Suprapubic skin (tissue), 4 donors: ENCODE results near the gene TOR4A. TPM values are rescaled to one million over a fixed set of nuclear protein-coding genes. Genes with fewer than 3 reads are reported as not detected.
A peak's percentile ranks its signal among the peaks of the same experiment; 100 is the strongest.

ENCODE experiments used
- DNase-seq, 2 donors: peaks; one replicate each; pipeline ENCODE4 v3.0.0-alpha.2; 2019; ENCODE audit warnings: low spot score in 2 of 2
- H3K27ac ChIP-seq: fragments of 200-600 bp; sonication (generic); one replicate; pipeline ENCODE4 v1.5.1; 2019
- H3K27me3 ChIP-seq: fragments of 200-600 bp; sonication (generic); one replicate; pipeline ENCODE4 v1.5.1; 2019
- H3K36me3 ChIP-seq: fragments of 200-600 bp; sonication (generic); one replicate; pipeline ENCODE4 v1.5.1; 2019
- H3K4me1 ChIP-seq: fragments of 200-600 bp; sonication (generic); one replicate; pipeline ENCODE4 v1.5.1; 2019
- H3K4me3 ChIP-seq: fragments of 200-600 bp; sonication (generic); one replicate; pipeline ENCODE4 v1.5.1; 2019; ENCODE audit warnings: mild to moderate bottlenecking
- H3K9me3 ChIP-seq: fragments of 200-600 bp; sonication (generic); one replicate; pipeline ENCODE4 v1.5.1; 2019
- EP300 ChIP-seq: sonication (generic); formaldehyde crosslinking; IDR thresholded peaks from one replicate; pipeline ENCODE4 v1.6.1; 2017; ENCODE audit warnings: antibody characterized with exemption
- POLR2A ChIP-seq, 2 donors: fragments of 450-650 bp; IDR thresholded peaks; one replicate each; pipeline ENCODE4 v1.6.1; 2017; ENCODE audit warnings: antibody characterized with exemption in 2 of 2, mild to moderate bottlenecking in 2 of 2, moderate library complexity in 2 of 2
- POLR2AphosphoS5 ChIP-seq, 3 donors: sonication (generic); formaldehyde crosslinking; IDR thresholded peaks; one replicate each; pipeline ENCODE4 v1.6.1; 2017; ENCODE audit warnings: antibody characterized with exemption in 3 of 3
- WGBS: methylation state at CpG from one replicate; pipeline ENCODE4 v1.1.5; 2018; 5-methylcytosine and 5-hydroxymethylcytosine counted together
- total RNA-seq, 4 donors: library from RNA; depleted of rRNA; stranded (reverse); fragments of >200 nt; gene quantifications; one replicate each; pipeline ENCODE4 v1.1.0, GENCODE V29; 2016
- TF ChIP-seq, protein P1 (sequence below), 2 donors: fragments of 200-600 bp in 1 of 2; fragments of 450-650 bp in 1 of 2; sonication (generic) in 1 of 2; IDR thresholded peaks; one replicate each; pipeline ENCODE4 v1.5.1; 2016 to 2019; ENCODE audit warnings: antibody characterized with exemption in 2 of 2, mild to moderate bottlenecking in 1 of 2, moderate library complexity in 1 of 2

TOR4A gene
- total RNA-seq, 4 donors from 2014 or later: 3.5 to 9.2 (median 4.4) TPM

DNA sequence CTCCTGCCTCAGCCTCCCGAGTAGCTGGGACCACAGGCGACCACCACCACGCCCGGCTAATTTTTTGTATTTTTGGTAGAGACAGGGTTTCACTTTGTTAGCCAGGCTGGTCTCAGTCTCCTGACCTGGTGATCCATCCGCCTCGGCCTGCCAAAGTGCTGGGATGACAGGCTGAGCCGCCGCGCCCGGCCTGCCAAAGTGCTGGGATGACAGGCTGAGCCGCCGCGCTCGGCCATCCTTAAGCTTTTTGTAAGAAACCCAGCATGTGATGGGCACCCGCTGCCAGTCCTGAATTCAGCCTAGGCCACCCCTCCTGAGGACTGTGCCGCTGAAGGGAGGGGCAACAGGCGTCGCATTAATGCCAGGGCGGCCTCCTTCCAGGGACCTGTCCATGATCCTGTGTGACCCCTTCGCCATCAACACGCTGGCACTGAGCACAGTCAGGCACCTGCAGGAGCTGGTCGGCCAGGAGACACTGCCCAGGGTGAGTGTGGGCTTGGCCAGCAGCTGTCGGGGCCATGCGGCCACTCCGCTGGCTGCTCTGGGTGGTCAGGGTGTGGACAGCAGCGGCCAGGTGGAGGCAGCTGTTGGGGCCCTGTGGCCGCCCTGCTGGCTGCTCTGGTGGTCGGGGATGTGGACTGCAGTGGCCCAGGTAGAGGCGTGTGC is 11.9 kb upstream of the TOR4A start:
- over 99% methylated on average over 9 of the region's 29 CpGs for WGBS
- no peak overlapping the region for H3K4me3 ChIP-seq
- peaks cover 23% of the 10 kb centered on the region for H3K4me1 ChIP-seq
- H3K27ac ChIP-seq: no peak overlapping the region
- no peak for TF ChIP-seq POLR2AphosphoS5 (IDR thresholded peaks at IDR 0.05)
- TF ChIP-seq, protein P1, sequence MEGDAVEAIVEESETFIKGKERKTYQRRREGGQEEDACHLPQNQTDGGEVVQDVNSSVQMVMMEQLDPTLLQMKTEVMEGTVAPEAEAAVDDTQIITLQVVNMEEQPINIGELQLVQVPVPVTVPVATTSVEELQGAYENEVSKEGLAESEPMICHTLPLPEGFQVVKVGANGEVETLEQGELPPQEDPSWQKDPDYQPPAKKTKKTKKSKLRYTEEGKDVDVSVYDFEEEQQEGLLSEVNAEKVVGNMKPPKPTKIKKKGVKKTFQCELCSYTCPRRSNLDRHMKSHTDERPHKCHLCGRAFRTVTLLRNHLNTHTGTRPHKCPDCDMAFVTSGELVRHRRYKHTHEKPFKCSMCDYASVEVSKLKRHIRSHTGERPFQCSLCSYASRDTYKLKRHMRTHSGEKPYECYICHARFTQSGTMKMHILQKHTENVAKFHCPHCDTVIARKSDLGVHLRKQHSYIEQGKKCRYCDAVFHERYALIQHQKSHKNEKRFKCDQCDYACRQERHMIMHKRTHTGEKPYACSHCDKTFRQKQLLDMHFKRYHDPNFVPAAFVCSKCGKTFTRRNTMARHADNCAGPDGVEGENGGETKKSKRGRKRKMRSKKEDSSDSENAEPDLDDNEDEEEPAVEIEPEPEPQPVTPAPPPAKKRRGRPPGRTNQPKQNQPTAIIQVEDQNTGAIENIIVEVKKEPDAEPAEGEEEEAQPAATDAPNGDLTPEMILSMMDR (IDR thresholded peaks at IDR 0.05): no peak
- TF ChIP-seq EP300: no peak
- TF ChIP-seq POLR2A (IDR thresholded peaks at IDR 0.05): no peak
- H3K27me3 ChIP-seq: no peaks in the 10 kb centered on the region
- H3K9me3 ChIP-seq: no peaks in the 10 kb centered on the region
- H3K36me3 ChIP-seq: peaks cover 53% of the 10 kb centered on the region
- peak in 1 of 2 donors; percentile 76 for DNase-seq

DNA sequence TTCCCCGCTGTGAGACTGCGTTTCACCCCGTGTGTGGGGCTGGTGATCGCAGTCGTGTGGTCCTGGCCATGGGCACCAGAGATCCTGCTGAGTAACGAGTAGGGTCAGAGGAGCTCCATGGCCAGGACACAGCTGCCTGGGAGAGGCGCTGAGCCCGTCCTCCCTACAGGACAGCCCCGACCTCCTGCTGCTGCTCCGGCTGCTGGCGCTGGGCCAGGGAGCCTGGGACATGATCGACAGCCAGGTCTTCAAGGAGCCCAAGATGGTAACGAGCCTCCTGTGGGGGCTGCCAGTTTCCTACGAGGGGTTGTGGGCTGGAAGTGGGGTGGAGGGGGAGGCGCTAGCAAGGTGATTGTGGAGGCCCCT is 11.4 kb upstream of the TOR4A start:
- H3K9me3 ChIP-seq: no peaks in the 10 kb centered on the region
- 92% methylated on average over 5 of the region's 15 CpGs for WGBS
- TF ChIP-seq, protein P1 (IDR thresholded peaks at IDR 0.05): no peak
- TF ChIP-seq EP300 (no peak), POLR2AphosphoS5 (IDR thresholded peaks at IDR 0.05) (no peak), POLR2A (IDR thresholded peaks at IDR 0.05) (no peak)
- H3K27ac ChIP-seq: no peak overlapping the region
- H3K4me1 ChIP-seq: peaks cover 27% of the 10 kb centered on the region
- H3K27me3 ChIP-seq: no peaks in the 10 kb centered on the region
- H3K36me3 ChIP-seq: peaks cover 53% of the 10 kb centered on the region
- H3K4me3 ChIP-seq: no peak overlapping the region
- peak in 1 of 2 donors; percentile 76 for DNase-seq

DNA sequence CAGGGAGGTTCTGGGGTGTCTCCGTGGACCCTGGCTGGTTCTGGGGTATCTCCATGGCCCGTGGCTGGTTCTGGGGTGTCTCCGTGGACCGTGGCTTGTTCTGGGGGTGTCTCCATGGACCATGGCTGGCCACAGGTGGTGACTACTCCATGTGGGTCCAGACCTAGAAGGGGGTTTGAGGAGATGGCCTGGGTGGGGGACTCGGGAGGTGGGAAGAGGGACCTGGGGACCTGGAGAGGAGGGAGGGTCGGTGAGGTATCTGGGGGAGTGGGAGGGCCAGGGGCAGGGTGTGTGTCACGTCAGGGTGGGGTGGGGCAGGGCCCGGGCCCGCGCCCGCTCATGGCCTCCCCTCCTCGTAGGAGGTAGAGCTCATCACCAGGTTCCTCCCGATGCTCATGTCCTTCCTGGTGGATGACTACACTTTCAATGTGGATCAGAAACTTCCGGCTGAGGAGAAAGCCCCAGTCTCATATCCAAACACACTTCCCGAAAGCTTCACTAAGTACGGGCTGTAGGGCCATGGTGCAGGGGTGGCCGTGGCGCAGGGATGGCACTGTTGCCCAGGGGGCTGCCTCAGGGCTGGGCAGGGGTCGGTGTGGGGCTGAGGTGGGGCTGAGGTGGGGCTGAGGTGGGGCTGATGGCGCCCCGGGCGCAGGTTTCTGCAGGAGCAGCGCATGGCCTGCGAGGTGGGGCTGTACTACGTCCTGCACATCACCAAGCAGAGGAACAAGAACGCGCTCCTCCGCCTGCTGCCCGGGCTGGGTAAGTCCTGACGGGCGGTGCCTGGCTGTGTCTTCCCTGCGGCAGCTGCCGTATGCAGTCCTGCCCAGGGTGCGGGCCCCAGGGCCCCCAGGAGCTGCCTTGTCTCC is 10.7 kb upstream of the TOR4A start:
- no peaks in the 10 kb centered on the region for H3K9me3 ChIP-seq
- WGBS: 75% methylated on average over 17 of the region's 34 CpGs
- TF ChIP-seq POLR2A (IDR thresholded peaks at IDR 0.05) (no peak), POLR2AphosphoS5 (IDR thresholded peaks at IDR 0.05) (no peak), EP300 (no peak)
- TF ChIP-seq, protein P1 (IDR thresholded peaks at IDR 0.05): no peak
- DNase-seq: no peak
- H3K27ac ChIP-seq: no peak overlapping the region
- peaks cover 53% of the 10 kb centered on the region for H3K36me3 ChIP-seq
- H3K27me3 ChIP-seq: no peaks in the 10 kb centered on the region
- peaks cover 33% of the 10 kb centered on the region for H3K4me1 ChIP-seq
- H3K4me3 ChIP-seq: no peak overlapping the region

DNA sequence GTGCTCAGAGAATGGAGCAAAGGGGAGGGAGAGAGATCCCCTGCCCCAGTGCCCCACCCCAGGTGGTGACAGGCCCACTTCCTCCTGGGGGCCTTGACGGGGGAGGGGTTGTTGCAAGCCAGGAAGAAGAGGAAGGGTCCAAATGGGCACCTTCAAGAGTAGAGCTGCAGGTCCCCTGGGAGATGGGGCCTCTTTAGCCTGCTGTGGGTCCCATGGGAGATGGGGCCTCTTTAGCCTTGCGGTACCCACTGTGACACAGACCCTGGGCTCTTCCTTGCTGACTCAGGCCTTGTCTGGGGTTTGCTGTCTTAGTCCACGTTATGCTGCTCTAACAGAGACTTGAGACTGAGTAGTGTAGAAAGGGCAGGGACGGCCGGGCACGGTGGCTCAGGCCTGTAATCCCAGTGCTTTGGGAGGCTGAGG is 9.6 kb upstream of the TOR4A start:
- no peak overlapping the region for H3K27ac ChIP-seq

More for the DNA sequence above, 9.6 kb upstream of the TOR4A start:
- DNase-seq: no peak
- TF ChIP-seq EP300 (no peak), POLR2AphosphoS5 (IDR thresholded peaks at IDR 0.05) (no peak), POLR2A (IDR thresholded peaks at IDR 0.05) (no peak)
- TF ChIP-seq, protein P1 (IDR thresholded peaks at IDR 0.05): no peak
- H3K4me1 ChIP-seq: peaks cover 41% of the 10 kb centered on the region
- WGBS: 92% methylated on average over 5 of the region's 6 CpGs
- H3K4me3 ChIP-seq: no peak overlapping the region
- peaks cover 62% of the 10 kb centered on the region for H3K36me3 ChIP-seq
- no peaks in the 10 kb centered on the region for H3K27me3 ChIP-seq
- H3K9me3 ChIP-seq: no peaks in the 10 kb centered on the region
